Measurements from ENCODE around the gene AKR1B15. TPM values are rescaled to one million over a fixed set of nuclear protein-coding genes. Genes with fewer than 3 reads are reported as not detected.
"Not testable (repeated sequence)": the region's sequence is repeated elsewhere in the genome, so short reads cannot be mapped to it uniquely, and the experiment has no call there.

Gene AKR1B15
- polyA plus RNA-seq, 1 of the 3 experiments (the other 2 are of a cell fraction), result not detected

GRCh38 chr7:134535919-134536299 is 13.0 kb upstream of the AKR1B15 start (continued):
- TF ChIP-seq FOSL2 (IDR thresholded peaks at IDR 0.05; ENCODE audit: borderline replicate concordance, low read depth), result no peak

- DNase-seq; H3K4me1 ChIP-seq (ENCODE audit: control insufficient read depth in 1 of 2, insufficient read depth in 2 of 2, low read depth in 1 of 2, low read length in 1 of 2); H3K27ac ChIP-seq (ENCODE audit: low read depth in 2 of 2, low read length in 1 of 2); H3K4me2 ChIP-seq; H2AFZ ChIP-seq (ENCODE audit: low read depth); H3K9me3 ChIP-seq; H3K79me2 ChIP-seq (ENCODE audit: insufficient read depth); H3F3A ChIP-seq (replicated peaks; ENCODE audit: insufficient read depth); H4K20me1 ChIP-seq (ENCODE audit: insufficient read depth); H3K9me2 ChIP-seq; H3K4me3 ChIP-seq (ENCODE audit: low read depth in 2 of 2, low read length in 1 of 2); H3K9ac ChIP-seq; POLR2A ChIA-PET; H3K36me3 ChIP-seq (replicated peaks in 1 of 2; ENCODE audit: control insufficient read depth in 1 of 2, insufficient read depth in 2 of 2, low read length in 1 of 2): not testable (repeated sequence)
- 48% methylated on average over 3 of the region's 3 CpGs for WGBS (ENCODE audit: low lambda C conversion rate)
- CTCF ChIA-PET, result interaction anchor here (4.5 kb wide), 1 partner anchor 11 kb away, joined by 24 read pairs; the partner anchor contains the start of gene AKR1B15
- H3K27me3 ChIP-seq (ENCODE audit: insufficient read depth), result peaks cover 41% of the 10 kb centered on the region
These were observed 12.4 kb upstream of the AKR1B15 start for GRCh38 chr7:134536558-134536957.

DNA sequence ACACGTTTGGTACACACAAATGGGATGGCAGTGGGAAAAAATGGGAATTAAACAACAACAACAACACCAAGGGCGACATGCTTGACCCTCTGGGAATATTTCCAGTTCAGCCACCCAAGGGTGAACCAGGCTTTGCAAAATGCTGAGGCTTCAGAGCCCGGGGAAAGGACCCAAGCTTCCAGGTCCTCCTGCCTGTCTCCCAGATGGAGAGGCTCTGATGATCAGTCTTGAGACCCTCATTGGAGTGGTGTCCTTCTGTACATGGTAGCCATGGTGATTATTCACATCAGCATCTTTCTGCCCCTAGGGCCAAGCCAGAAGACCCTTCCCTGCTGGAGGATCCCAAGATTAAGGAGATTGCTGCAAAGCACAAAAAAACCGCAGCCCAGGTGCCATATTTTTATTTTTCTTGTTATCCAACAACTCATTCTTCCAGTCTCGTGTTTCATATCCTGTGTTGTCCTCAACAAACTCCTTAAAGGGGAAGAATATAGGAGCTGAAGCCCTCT is 11.6 kb upstream of the AKR1B15 start:
- H3K9me2 ChIP-seq; H2AFZ ChIP-seq (ENCODE audit: low read depth); H3F3A ChIP-seq (replicated peaks; ENCODE audit: insufficient read depth); H3K9me3 ChIP-seq; H3K4me2 ChIP-seq; H3K36me3 ChIP-seq (replicated peaks in 1 of 2; ENCODE audit: control insufficient read depth in 1 of 2, insufficient read depth in 2 of 2, low read length in 1 of 2); H3K4me3 ChIP-seq (ENCODE audit: low read depth in 2 of 2, low read length in 1 of 2); DNase-seq; H3K27ac ChIP-seq (ENCODE audit: low read depth in 2 of 2, low read length in 1 of 2); H3K79me2 ChIP-seq (ENCODE audit: insufficient read depth); H3K4me1 ChIP-seq (ENCODE audit: control insufficient read depth in 1 of 2, insufficient read depth in 2 of 2, low read depth in 1 of 2, low read length in 1 of 2); POLR2A ChIA-PET; H3K9ac ChIP-seq; H4K20me1 ChIP-seq (ENCODE audit: insufficient read depth): not testable (repeated sequence)
- H3K27me3 ChIP-seq (ENCODE audit: insufficient read depth), result peaks cover 48% of the 10 kb centered on the region
- 11% methylated on average over 5 of the region's 5 CpGs for WGBS (ENCODE audit: low lambda C conversion rate)
- CTCF ChIA-PET, result interaction anchor here (2.6 kb wide), 1 partner anchor 10 kb away, joined by 14 read pairs; no protein-coding TSS in a partner anchor

GRCh38 chr7:134539380-134540004 is 9.4 kb upstream of the AKR1B15 start:
- Histone ChIP-seq H3K4me1 (ENCODE audit: control insufficient read depth in 1 of 2, insufficient read depth in 2 of 2, low read depth in 1 of 2, low read length in 1 of 2) (no peaks in the 10 kb centered on the region), H4K20me1 (ENCODE audit: insufficient read depth) (no peaks in the 10 kb centered on the region), H3F3A (replicated peaks; ENCODE audit: insufficient read depth) (no peaks in the 10 kb centered on the region), H3K4me2 (no peak overlapping the region), H3K27ac (ENCODE audit: low read depth in 2 of 2, low read length in 1 of 2) (no peak overlapping the region), H3K9ac (no peak overlapping the region), H3K9me2 (no peaks in the 10 kb centered on the region), H3K4me3 (ENCODE audit: low read depth in 2 of 2, low read length in 1 of 2) (no peak overlapping the region), H3K79me2 (ENCODE audit: insufficient read depth) (no peaks in the 10 kb centered on the region), H3K27me3 (ENCODE audit: insufficient read depth) (peaks cover 66% of the 10 kb centered on the region), H3K36me3 (replicated peaks in 1 of 2; ENCODE audit: control insufficient read depth in 1 of 2, insufficient read depth in 2 of 2, low read length in 1 of 2) (no peaks in the 10 kb centered on the region), H2AFZ (ENCODE audit: low read depth) (no peak overlapping the region), H3K9me3 (no peaks in the 10 kb centered on the region)
- 41% methylated on average over 6 of the region's 6 CpGs for WGBS (ENCODE audit: low lambda C conversion rate)
- POLR2A ChIA-PET, result no interaction called here
- CTCF ChIA-PET, result interaction anchor here (1.1 to 4.4 kb wide), 5 partner anchors 8 to 107 kb away, joined by 3 to 20 read pairs (median 6); no protein-coding TSS in a partner anchor
- DNase-seq, result no peak
- TF ChIP-seq MXI1 (IDR thresholded peaks at IDR 0.05; ENCODE audit: low read depth, low read length), result no peak
- TF ChIP-seq REST (IDR thresholded peaks at IDR 0.05; ENCODE audit: low read depth, low read length), result no peak
- no peak for TF ChIP-seq SMC3 (IDR thresholded peaks at IDR 0.05; ENCODE audit: low read depth, low read length)
- TF ChIP-seq GATA2 (CRISPR knock-in tag; IDR thresholded peaks at IDR 0.05), result no peak
- no peak for TF ChIP-seq EP300 (IDR thresholded peaks at IDR 0.05; ENCODE audit: borderline replicate concordance in 1 of 2, low read depth in 1 of 2, low read length in 1 of 2)
- TF ChIP-seq ELF1 (IDR thresholded peaks at IDR 0.05), result no peak
- TF ChIP-seq, protein P1, sequence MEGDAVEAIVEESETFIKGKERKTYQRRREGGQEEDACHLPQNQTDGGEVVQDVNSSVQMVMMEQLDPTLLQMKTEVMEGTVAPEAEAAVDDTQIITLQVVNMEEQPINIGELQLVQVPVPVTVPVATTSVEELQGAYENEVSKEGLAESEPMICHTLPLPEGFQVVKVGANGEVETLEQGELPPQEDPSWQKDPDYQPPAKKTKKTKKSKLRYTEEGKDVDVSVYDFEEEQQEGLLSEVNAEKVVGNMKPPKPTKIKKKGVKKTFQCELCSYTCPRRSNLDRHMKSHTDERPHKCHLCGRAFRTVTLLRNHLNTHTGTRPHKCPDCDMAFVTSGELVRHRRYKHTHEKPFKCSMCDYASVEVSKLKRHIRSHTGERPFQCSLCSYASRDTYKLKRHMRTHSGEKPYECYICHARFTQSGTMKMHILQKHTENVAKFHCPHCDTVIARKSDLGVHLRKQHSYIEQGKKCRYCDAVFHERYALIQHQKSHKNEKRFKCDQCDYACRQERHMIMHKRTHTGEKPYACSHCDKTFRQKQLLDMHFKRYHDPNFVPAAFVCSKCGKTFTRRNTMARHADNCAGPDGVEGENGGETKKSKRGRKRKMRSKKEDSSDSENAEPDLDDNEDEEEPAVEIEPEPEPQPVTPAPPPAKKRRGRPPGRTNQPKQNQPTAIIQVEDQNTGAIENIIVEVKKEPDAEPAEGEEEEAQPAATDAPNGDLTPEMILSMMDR (IDR thresholded peaks at IDR 0.05), result no peak
- TF ChIP-seq CHD2 (IDR thresholded peaks at IDR 0.05; ENCODE audit: low read length, partially characterized antibody), result no peak
- no peak for TF ChIP-seq MEF2A (IDR thresholded peaks at IDR 0.05; ENCODE audit: borderline replicate concordance, low read depth)
- TF ChIP-seq, protein P2, sequence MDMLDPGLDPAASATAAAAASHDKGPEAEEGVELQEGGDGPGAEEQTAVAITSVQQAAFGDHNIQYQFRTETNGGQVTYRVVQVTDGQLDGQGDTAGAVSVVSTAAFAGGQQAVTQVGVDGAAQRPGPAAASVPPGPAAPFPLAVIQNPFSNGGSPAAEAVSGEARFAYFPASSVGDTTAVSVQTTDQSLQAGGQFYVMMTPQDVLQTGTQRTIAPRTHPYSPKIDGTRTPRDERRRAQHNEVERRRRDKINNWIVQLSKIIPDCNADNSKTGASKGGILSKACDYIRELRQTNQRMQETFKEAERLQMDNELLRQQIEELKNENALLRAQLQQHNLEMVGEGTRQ (IDR thresholded peaks at IDR 0.05; ENCODE audit: borderline replicate concordance, low read depth, low read length), result no peak
- TF ChIP-seq SIN3A (IDR thresholded peaks at IDR 0.05; ENCODE audit: borderline replicate concordance, low read depth, low read length), result no peak

Measured in SK-N-SH (cell line).